Endothelial cell of umbilical vein (primary cell): Measurements from ENCODE around the gene TBC1D4.

ENCODE experiments used
- CTCF ChIP-seq, 2 donors: IDR thresholded peaks; 1 replicate in 1 of 2; 2 replicates in 1 of 2; pipeline ENCODE4 v1.5.1; 2011; ENCODE audit warnings: low read length in 2 of 2, mild to moderate bottlenecking in 2 of 2, moderate library complexity in 2 of 2, control low read depth in 1 of 2, inconsistent platforms in 1 of 2, low read depth in 1 of 2; ENCODE audit not compliant: insufficient read depth in 1 of 2; ENCODE audit errors: extremely low read depth in 1 of 2
- EZH2 ChIP-seq: IDR thresholded peaks from 2 replicates; pipeline ENCODE4 v1.6.1; 2012; ENCODE audit warnings: borderline replicate concordance, low read depth, mild to moderate bottlenecking, moderate library complexity, low read length, inconsistent platforms; ENCODE audit not compliant: severe bottlenecking
- FOS ChIP-seq: IDR thresholded peaks from 2 replicates; pipeline ENCODE4 v1.6.1; 2011; ENCODE audit warnings: mild to moderate bottlenecking, low read length, moderate library complexity, borderline replicate concordance; ENCODE audit not compliant: insufficient read depth
- POLR2A ChIP-seq: IDR thresholded peaks from 2 replicates; pipeline ENCODE4 v1.6.1; 2012; ENCODE audit warnings: low read depth, mild to moderate bottlenecking, control low read depth, low read length
- POLR2AphosphoS5 ChIP-seq: IDR thresholded peaks from 2 replicates; pipeline ENCODE4 v1.6.1; 2012; ENCODE audit warnings: low read depth, mild to moderate bottlenecking, control low read depth, low read length, moderate library complexity; ENCODE audit not compliant: insufficient read depth

GRCh38 chr13:75430436-75431209, 51.3 kb downstream of the TBC1D4 start:
- no peak for TF ChIP-seq POLR2A
- no peak for TF ChIP-seq CTCF (IDR thresholded peaks at IDR 0.05; ENCODE audit: extremely low read depth in 1 of 2, insufficient read depth in 1 of 2, low read depth in 1 of 2, low read length in 2 of 2)
- no peak for TF ChIP-seq POLR2AphosphoS5
- no peak for TF ChIP-seq EZH2
- TF ChIP-seq FOS: no peak
